Right ventricle myocardium inferior (tissue), 1 donor: ENCODE measurements around the gene PLEKHG4B. TPM values are rescaled to one million over a fixed set of nuclear protein-coding genes. Genes with fewer than 3 reads are reported as not detected.
"Not testable (repeated sequence)": the region's sequence is repeated elsewhere in the genome, so short reads cannot be mapped to it uniquely, and the experiment has no call there.

Experiments used
- ATAC-seq: fragments of 200-7000 bp; cut with Tn5 transposase; one replicate; pipeline ENCODE4 v1.9.1; 2020; ENCODE audit warnings: mild to moderate bottlenecking, moderate library complexity
- DNase-seq: peaks from one replicate; pipeline ENCODE4 v3.0.0; 2021; ENCODE audit errors: missing footprints
- intact Hi-C: fragments of 100-400 bp; cut with DNase I; formaldehyde crosslinking; loops from one replicate; pipeline ENCODE4 v1.11.0; 2022
- long read RNA-seq: library from polyadenylated mRNA; unstranded; transcript quantifications from one replicate; pipeline ENCODE4 v2.0.0, GENCODE V29; 2021
- total RNA-seq: library from RNA; stranded (reverse); fragmentation: NEBNext Ultra II Directional; extraction: Animal tissue kit (Norgen Biotek cat#: 25700); gene quantifications from one replicate; pipeline ENCODE4 v1.2.1, GENCODE V29; 2021
- donor health status: DM: no; HTN: yes; CAD: no; lungs with severe emphysema.

The PLEKHG4B gene
- total RNA-seq: not detected
- long read RNA-seq: 0 reads

- no peak for DNase-seq
Measured at GRCh38 chr5:91556-92263, at the start of gene PLEKHG4B. Gene PLEKHG4B, plus strand, starts transcription at chr5:92168. Its CDS starts 64 bp downstream, at chr5:92232.

GRCh38 chr5:42250-42649 is 49.7 kb upstream of the PLEKHG4B start:
- intact Hi-C loops: no loop called here
- DNase-seq (no peak), ATAC-seq (no peak)

More at GRCh38 chr5:91556-92263, at the start of gene PLEKHG4B:
- intact Hi-C loops: no loop called here
- ATAC-seq: no peak

- ATAC-seq (no peak), DNase-seq (no peak)
- intact Hi-C loops: no loop called here
Measured at GRCh38 chr5:48192-48591, 43.8 kb upstream of the PLEKHG4B start.

- DNase-seq, intact Hi-C loops, ATAC-seq: not testable (repeated sequence)
Measured at GRCh38 chr5:49530-49929, 42.4 kb upstream of the PLEKHG4B start.

GRCh38 chr5:49953-50544 is 41.9 kb upstream of the PLEKHG4B start:
- DNase-seq: no peak
- intact Hi-C loops: no loop called here
- ATAC-seq: no peak

- intact Hi-C loops: no loop called here
- ATAC-seq: no peak
- peak; percentile 37 for DNase-seq
Measured at GRCh38 chr5:50724-51499, 41.1 kb upstream of the PLEKHG4B start.

GRCh38 chr5:51500-51823 is 40.5 kb upstream of the PLEKHG4B start:
- ATAC-seq (no peak), DNase-seq (no peak)
- intact Hi-C loops: no loop called here

- peak; percentile 63 for DNase-seq
- peak; percentile 40 for ATAC-seq
- intact Hi-C loops: no loop called here
Measured at GRCh38 chr5:53381-54174, 38.4 kb upstream of the PLEKHG4B start.

- ATAC-seq: no peak
- intact Hi-C loops: no loop called here
- no peak for DNase-seq
Measured at GRCh38 chr5:54175-54730, 37.7 kb upstream of the PLEKHG4B start.

GRCh38 chr5:54876-55569 is 36.9 kb upstream of the PLEKHG4B start:
- no peak for DNase-seq
- intact Hi-C loops: no loop called here
- no peak for ATAC-seq

- ATAC-seq (no peak), DNase-seq (no peak)
- intact Hi-C loops: no loop called here
Measured at GRCh38 chr5:56561-57290, 35.2 kb upstream of the PLEKHG4B start.

- ATAC-seq, DNase-seq, intact Hi-C loops: not testable (repeated sequence)
Measured at GRCh38 chr5:60250-60649, 31.7 kb upstream of the PLEKHG4B start.

GRCh38 chr5:70440-70839 is 21.5 kb upstream of the PLEKHG4B start:
- no peak for ATAC-seq
- intact Hi-C loops: no loop called here
- DNase-seq: no peak

- intact Hi-C loops, ATAC-seq, DNase-seq: not testable (repeated sequence)
Measured at GRCh38 chr5:72316-73180, 19.4 kb upstream of the PLEKHG4B start.

GRCh38 chr5:73181-73447 is 18.9 kb upstream of the PLEKHG4B start:
- intact Hi-C loops: not testable (repeated sequence)

GRCh38 chr5:73768-74502 is 18.0 kb upstream of the PLEKHG4B start:
- ATAC-seq (no peak), DNase-seq (no peak)
- intact Hi-C loops: no loop called here

More at GRCh38 chr5:73181-73447, 18.9 kb upstream of the PLEKHG4B start:
- not testable (repeated sequence) for DNase-seq, ATAC-seq
